ENCODE measurements around the gene SLC35F6. TPM values are rescaled to one million over a fixed set of nuclear protein-coding genes. Genes with fewer than 3 reads are reported as not detected.

Gene SLC35F6
- total and polyA plus RNA-seq, 2 donors (not counting 3 experiments of a cell fraction or from before 2014, with no cell fraction given), result 34.6 to 39.8 TPM

DNA sequence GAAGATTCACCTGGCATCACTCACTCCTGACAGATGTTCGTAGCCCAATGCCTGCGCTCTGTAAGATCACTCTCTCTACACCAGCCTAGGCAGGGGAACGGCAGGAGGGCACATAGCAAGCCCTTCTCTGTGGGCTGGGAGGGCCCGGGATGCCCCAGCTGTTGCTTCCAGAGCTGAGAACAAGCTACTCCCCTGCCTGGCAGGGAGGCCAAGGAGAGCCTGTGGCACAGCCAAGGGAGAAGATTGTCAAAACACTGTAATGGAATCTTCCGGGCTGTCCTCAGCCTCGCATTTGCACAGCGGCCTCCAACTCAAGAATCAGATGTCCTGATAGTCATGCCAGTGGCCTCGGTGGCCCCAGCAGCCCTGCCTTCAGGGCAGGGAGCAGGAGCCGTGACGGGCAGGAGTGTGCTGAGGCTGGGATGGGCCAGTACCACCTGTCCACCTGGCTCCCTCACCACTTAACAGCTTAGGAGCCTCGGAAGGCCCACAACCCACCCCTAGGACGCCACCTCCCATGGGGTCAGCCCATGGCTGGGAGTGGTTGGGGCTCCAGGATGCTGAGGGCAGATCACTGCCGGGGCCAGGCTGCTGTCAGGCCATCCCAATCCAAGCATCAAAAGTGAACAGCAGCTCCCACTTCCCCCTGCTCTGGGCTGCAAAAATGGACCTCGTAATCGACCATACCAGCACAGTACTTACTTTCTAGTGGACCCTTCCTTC, 21.9 kb upstream of the SLC35F6 start:
- no peaks in the 10 kb centered on the region for H3K36me3 ChIP-seq (ENCODE audit: control insufficient read depth in 2 of 2, extremely low read depth in 1 of 2, insufficient read depth in 2 of 2, low read length in 2 of 2)
- POLR2A ChIA-PET, result no interaction called here
- H3K9me3 ChIP-seq (replicated peaks; ENCODE audit: control insufficient read depth, insufficient read depth, low read length), result no peaks in the 10 kb centered on the region
- dilution Hi-C loops (cut with MboI; ENCODE audit: extremely low pct_ligation_motif_present, low sequenced_read_pairs) (no loop called here), intact Hi-C loops (cut with micrococcal nuclease) (no loop called here)
- H2AFZ ChIP-seq (ENCODE audit: low read depth, low read length), result no peak overlapping the region
- H3K4me1 ChIP-seq (ENCODE audit: control insufficient read depth, extremely low read depth, insufficient read depth, low read length), result no peaks in the 10 kb centered on the region
- no peak overlapping the region for H3K4me3 ChIP-seq (replicated peaks in 1 of 3; ENCODE audit: insufficient read depth in 1 of 3, low read depth in 1 of 3, low read length in 3 of 3)
- H3K27ac ChIP-seq (ENCODE audit: insufficient read depth, low read depth, low read length), result no peak overlapping the region
- H3K79me2 ChIP-seq (ENCODE audit: control insufficient read depth, insufficient read depth, low read length), result no peaks in the 10 kb centered on the region
- no TSS peak for BruUV-seq (replicated peaks)
- CTCF ChIA-PET, result interaction anchor here (1.0 to 14.5 kb wide), 4 partner anchors 14 to 164 kb away, joined by 3 to 353 read pairs (median 6); no protein-coding TSS in a partner anchor
- no peaks in the 10 kb centered on the region for H3K9me1 ChIP-seq (replicated peaks; ENCODE audit: control insufficient read depth, extremely low read depth, insufficient read depth, low read length)
- H3K4me2 ChIP-seq (ENCODE audit: insufficient read depth, low read length), result no peak overlapping the region
- H3K27me3 ChIP-seq (ENCODE audit: control insufficient read depth in 2 of 2, insufficient read depth in 2 of 2, low read length in 2 of 2), result no peaks in the 10 kb centered on the region
- DNase-seq (ENCODE audit: low read depth, low spot score) (no peak), FAIRE-seq (no peak)
- no peaks in the 10 kb centered on the region for H4K20me1 ChIP-seq (replicated peaks; ENCODE audit: control insufficient read depth, extremely low read depth, insufficient read depth, low read length)
- TF ChIP-seq MYC (IDR thresholded peaks at IDR 0.05; ENCODE audit: low read depth, low read length), result no peak
- TF ChIP-seq JUN (IDR thresholded peaks at IDR 0.05; ENCODE audit: borderline replicate concordance, insufficient read depth, insufficient read length, low read depth), result no peak
- no peak for TF ChIP-seq POLR2A (IDR thresholded peaks at IDR 0.05; ENCODE audit: low read depth, low read length)
- no peak for TF ChIP-seq FOS (IDR thresholded peaks at IDR 0.05; ENCODE audit: borderline replicate concordance, insufficient read depth, low read length)
- TF ChIP-seq EZH2 (IDR thresholded peaks at IDR 0.05; ENCODE audit: borderline replicate concordance, low read depth, low read length, severe bottlenecking), result no peak
- TF ChIP-seq POLR2AphosphoS5 (IDR thresholded peaks at IDR 0.05; ENCODE audit: insufficient read depth, low read depth, low read length), result no peak
- TF ChIP-seq, protein P1, sequence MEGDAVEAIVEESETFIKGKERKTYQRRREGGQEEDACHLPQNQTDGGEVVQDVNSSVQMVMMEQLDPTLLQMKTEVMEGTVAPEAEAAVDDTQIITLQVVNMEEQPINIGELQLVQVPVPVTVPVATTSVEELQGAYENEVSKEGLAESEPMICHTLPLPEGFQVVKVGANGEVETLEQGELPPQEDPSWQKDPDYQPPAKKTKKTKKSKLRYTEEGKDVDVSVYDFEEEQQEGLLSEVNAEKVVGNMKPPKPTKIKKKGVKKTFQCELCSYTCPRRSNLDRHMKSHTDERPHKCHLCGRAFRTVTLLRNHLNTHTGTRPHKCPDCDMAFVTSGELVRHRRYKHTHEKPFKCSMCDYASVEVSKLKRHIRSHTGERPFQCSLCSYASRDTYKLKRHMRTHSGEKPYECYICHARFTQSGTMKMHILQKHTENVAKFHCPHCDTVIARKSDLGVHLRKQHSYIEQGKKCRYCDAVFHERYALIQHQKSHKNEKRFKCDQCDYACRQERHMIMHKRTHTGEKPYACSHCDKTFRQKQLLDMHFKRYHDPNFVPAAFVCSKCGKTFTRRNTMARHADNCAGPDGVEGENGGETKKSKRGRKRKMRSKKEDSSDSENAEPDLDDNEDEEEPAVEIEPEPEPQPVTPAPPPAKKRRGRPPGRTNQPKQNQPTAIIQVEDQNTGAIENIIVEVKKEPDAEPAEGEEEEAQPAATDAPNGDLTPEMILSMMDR (IDR thresholded peaks at IDR 0.05; ENCODE audit: extremely low read depth in 1 of 2, insufficient read depth in 1 of 2, low read depth in 1 of 2, low read length in 2 of 2), result no peak
- TF ChIP-seq, protein P2, sequence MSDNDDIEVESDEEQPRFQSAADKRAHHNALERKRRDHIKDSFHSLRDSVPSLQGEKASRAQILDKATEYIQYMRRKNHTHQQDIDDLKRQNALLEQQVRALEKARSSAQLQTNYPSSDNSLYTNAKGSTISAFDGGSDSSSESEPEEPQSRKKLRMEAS (IDR thresholded peaks at IDR 0.05; ENCODE audit: insufficient read depth, insufficient read length), result no peak
- TF ChIP-seq GATA2 (IDR thresholded peaks at IDR 0.05; ENCODE audit: insufficient read depth, insufficient read length, low read depth, low read length), result no peak
- no peak overlapping the region for H3K9ac ChIP-seq (replicated peaks; ENCODE audit: extremely low read depth, insufficient read depth, low read length)

Measured in endothelial cell of umbilical vein (primary cell).